RWPE2 (cell line): ENCODE results near the gene LIN52.

Experiments
- ATAC-seq: fragments of 200-7000 bp; cut with Tn5 transposase; 3 replicates; pipeline ENCODE4 v1.9.1; 2021; ENCODE audit warnings: low read depth
- DNase-seq: peaks from one replicate; pipeline ENCODE4 v3.0.0-alpha.2; 2020; ENCODE audit warnings: low spot score
- H3K27ac ChIP-seq: fragments of 450-650 bp; 2 replicates; pipeline ENCODE4 v1.5.1; 2017; ENCODE audit warnings: mild to moderate bottlenecking; ENCODE audit not compliant: poor library complexity, severe bottlenecking
- H3K27me3 ChIP-seq: fragments of 250-450 bp; sonication (Bioruptor Pico); 2 replicates; pipeline ENCODE4 v1.5.1; 2021; ENCODE audit warnings: mild to moderate bottlenecking, moderate library complexity; ENCODE audit not compliant: insufficient read depth, poor library complexity, severe bottlenecking
- H3K36me3 ChIP-seq: fragments of 250-450 bp; sonication (Bioruptor Pico); 2 replicates; pipeline ENCODE4 v1.5.1; 2020; ENCODE audit warnings: low read depth, mild to moderate bottlenecking, moderate library complexity
- H3K4me1 ChIP-seq: fragments of 250-450 bp; sonication (Bioruptor Pico); 2 replicates; pipeline ENCODE4 v1.5.1; 2021; ENCODE audit warnings: mild to moderate bottlenecking, moderate library complexity; ENCODE audit not compliant: insufficient read depth, poor library complexity, severe bottlenecking
- H3K4me3 ChIP-seq: fragments of 250-450 bp; sonication (Bioruptor Pico); 2 replicates; pipeline ENCODE4 v1.5.1; 2021; ENCODE audit warnings: mild to moderate bottlenecking, moderate library complexity; ENCODE audit not compliant: severe bottlenecking
- H3K9me3 ChIP-seq: fragments of 250-450 bp; sonication (Bioruptor Pico); 2 replicates; pipeline ENCODE4 v1.5.1; 2021; ENCODE audit warnings: mild to moderate bottlenecking, moderate library complexity; ENCODE audit not compliant: severe bottlenecking
- CTCF ChIP-seq: fragments of 450-650 bp; IDR thresholded peaks from one replicate; pipeline ENCODE4 v1.5.1; 2017; ENCODE audit warnings: mild to moderate bottlenecking, moderate library complexity; ENCODE audit not compliant: poor library complexity, severe bottlenecking

Gene LIN52

GRCh38 chr14:74084277-74085046 is at the start of gene LIN52, which contains the start of gene ALDH6A1:
TSS of gene LIN52 (plus strand) at chr14:74084956. CDS start at chr14:74084975, 19 bp downstream.
TSS of gene ALDH6A1 (minus strand) at chr14:74084453. CDS start at chr14:74084394, 59 bp downstream.
- peaks cover 7% of the 10 kb centered on the region for H3K4me1 ChIP-seq
- DNase-seq, result peak; percentile 100
- peak; percentile 95 for ATAC-seq

DNA sequence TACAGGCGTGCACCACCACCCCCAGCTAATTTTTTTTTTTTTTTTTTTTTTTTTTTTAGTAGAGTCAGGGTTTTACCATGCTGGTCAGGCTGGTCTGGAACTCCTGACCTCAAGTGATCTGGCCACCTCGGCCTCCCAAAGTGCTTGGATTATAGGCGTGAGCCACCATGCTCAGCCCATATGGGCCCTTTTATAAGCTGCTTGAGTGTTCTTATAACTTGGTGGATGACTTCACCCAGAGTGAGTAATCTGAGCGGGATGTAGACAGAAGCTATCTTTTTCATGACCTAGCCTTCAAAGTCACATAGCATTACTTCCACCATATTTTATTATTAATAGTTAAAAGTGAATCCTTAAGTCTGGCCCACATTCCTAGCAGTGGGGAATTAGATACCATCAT is 49.2 kb upstream of the LIN52 start:
- ATAC-seq, result peak; percentile 50; the same call in 1 of the 3 replicates
- Histone ChIP-seq H3K4me1 (no peaks in the 10 kb centered on the region), H3K27ac (no peak overlapping the region), H3K36me3 (peaks cover 4% of the 10 kb centered on the region; the same call in 1 of the 2 replicates), H3K9me3 (no peaks in the 10 kb centered on the region), H3K4me3 (no peak overlapping the region), H3K27me3 (no peaks in the 10 kb centered on the region)
- no peak for DNase-seq
- no peak for TF ChIP-seq CTCF

More at GRCh38 chr14:74084277-74085046, at the start of gene LIN52, which contains the start of gene ALDH6A1:
- H3K4me3 ChIP-seq, result peak within 1 kb of the TSS; percentile 61
- no peak for TF ChIP-seq CTCF
- H3K9me3 ChIP-seq, result no peaks in the 10 kb centered on the region
- peak within 1 kb of the TSS; percentile 31 for H3K27ac ChIP-seq
- no peaks in the 10 kb centered on the region for H3K36me3 ChIP-seq
- H3K27me3 ChIP-seq, result no peaks in the 10 kb centered on the region

- no peak overlapping the region for H3K27ac ChIP-seq
- no peak overlapping the region for H3K4me3 ChIP-seq
- no peaks in the 10 kb centered on the region for H3K4me1 ChIP-seq
- TF ChIP-seq CTCF, result peak; percentile 97
- ATAC-seq (peak; percentile 54; the same call in 2 of the 3 replicates), DNase-seq (no peak)
- no peaks in the 10 kb centered on the region for H3K9me3 ChIP-seq
- no peaks in the 10 kb centered on the region for H3K27me3 ChIP-seq
- H3K36me3 ChIP-seq, result peaks cover 4% of the 10 kb centered on the region; the same call in 1 of the 2 replicates
These were observed 46.5 kb upstream of the LIN52 start for GRCh38 chr14:74038020-74038859.

DNA sequence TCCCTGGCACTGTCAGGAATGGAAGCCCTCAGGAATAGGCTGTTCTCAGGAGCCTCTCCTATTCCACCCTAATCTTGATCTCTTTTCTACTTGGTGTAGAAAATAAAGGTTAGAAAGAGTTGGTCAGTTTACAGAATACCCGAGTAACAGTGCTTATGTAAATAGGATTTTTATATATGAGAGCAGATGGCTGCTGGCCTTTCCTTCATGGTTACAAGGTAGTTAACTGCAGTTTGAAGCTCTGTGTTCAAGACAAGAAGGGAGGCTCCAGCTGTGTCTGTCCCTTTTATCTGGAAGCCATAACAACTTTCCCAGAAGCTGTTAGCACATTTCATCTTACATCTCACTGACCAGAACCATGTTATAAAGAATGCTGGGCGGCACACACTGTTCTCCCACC is 42.5 kb upstream of the LIN52 start:
- no peak overlapping the region for H3K4me3 ChIP-seq
- no peak for TF ChIP-seq CTCF
- H3K9me3 ChIP-seq, result no peaks in the 10 kb centered on the region
- ATAC-seq, result no peak; the same call in 2 of the 3 replicates
- H3K27me3 ChIP-seq, result no peaks in the 10 kb centered on the region
- no peak for DNase-seq
- no peak overlapping the region for H3K27ac ChIP-seq
- H3K36me3 ChIP-seq, result peaks cover 4% of the 10 kb centered on the region; the same call in 1 of the 2 replicates
- peaks cover 6% of the 10 kb centered on the region for H3K4me1 ChIP-seq
